ENCODE data around the gene KRT17. TPM values are rescaled to one million over a fixed set of nuclear protein-coding genes. Genes with fewer than 3 reads are reported as not detected.

The KRT17 gene
- total RNA-seq, 1 donor from 2014 or later = 14.8 TPM

DNA sequence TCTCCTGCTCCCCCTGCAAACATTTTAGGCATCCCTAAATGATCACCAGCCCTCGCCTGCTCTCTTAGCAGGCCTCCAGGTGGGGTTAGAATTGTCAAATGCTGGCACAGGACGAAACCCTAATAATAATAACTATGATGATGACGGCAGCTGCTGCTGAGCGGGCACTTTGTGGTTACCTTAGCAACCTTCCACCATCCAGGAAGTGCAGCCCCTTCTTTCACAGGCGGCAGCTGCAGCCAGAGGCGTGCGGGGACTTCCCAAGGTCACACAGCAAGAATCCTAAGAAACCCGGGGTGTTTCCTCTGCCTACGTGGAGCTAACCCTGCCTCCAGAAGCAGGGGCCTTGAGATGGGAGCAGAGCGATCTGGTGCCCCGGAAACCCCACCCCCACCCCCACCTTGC lies 41.9 kb upstream of the KRT17 start:
- intact Hi-C loops (cut with DNase I) = loop anchor here (1.0 to 10.0 kb wide), 5 partner anchors 18 to 1021 kb away; partner anchors contain the start of gene SMARCE1
- DNase-seq (ENCODE audit: low spot score in 2 of 2) = peak in 1 of 2 donors; percentile 66
- H3K4me1 ChIP-seq = peaks cover 0 to 14% of the 10 kb centered on the region in 2 donors
- peak overlapping the region; percentile 82 to 85 for H3K27ac ChIP-seq
- no peaks in the 10 kb centered on the region for H3K27me3 ChIP-seq
- TF ChIP-seq, protein P1, sequence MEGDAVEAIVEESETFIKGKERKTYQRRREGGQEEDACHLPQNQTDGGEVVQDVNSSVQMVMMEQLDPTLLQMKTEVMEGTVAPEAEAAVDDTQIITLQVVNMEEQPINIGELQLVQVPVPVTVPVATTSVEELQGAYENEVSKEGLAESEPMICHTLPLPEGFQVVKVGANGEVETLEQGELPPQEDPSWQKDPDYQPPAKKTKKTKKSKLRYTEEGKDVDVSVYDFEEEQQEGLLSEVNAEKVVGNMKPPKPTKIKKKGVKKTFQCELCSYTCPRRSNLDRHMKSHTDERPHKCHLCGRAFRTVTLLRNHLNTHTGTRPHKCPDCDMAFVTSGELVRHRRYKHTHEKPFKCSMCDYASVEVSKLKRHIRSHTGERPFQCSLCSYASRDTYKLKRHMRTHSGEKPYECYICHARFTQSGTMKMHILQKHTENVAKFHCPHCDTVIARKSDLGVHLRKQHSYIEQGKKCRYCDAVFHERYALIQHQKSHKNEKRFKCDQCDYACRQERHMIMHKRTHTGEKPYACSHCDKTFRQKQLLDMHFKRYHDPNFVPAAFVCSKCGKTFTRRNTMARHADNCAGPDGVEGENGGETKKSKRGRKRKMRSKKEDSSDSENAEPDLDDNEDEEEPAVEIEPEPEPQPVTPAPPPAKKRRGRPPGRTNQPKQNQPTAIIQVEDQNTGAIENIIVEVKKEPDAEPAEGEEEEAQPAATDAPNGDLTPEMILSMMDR (IDR thresholded peaks at IDR 0.05) = no peak
- H3K36me3 ChIP-seq = no peaks in the 10 kb centered on the region
- peak overlapping the region; percentile 52 to 72 for H3K4me3 ChIP-seq
- no peaks in the 10 kb centered on the region for H3K9me3 ChIP-seq

DNA sequence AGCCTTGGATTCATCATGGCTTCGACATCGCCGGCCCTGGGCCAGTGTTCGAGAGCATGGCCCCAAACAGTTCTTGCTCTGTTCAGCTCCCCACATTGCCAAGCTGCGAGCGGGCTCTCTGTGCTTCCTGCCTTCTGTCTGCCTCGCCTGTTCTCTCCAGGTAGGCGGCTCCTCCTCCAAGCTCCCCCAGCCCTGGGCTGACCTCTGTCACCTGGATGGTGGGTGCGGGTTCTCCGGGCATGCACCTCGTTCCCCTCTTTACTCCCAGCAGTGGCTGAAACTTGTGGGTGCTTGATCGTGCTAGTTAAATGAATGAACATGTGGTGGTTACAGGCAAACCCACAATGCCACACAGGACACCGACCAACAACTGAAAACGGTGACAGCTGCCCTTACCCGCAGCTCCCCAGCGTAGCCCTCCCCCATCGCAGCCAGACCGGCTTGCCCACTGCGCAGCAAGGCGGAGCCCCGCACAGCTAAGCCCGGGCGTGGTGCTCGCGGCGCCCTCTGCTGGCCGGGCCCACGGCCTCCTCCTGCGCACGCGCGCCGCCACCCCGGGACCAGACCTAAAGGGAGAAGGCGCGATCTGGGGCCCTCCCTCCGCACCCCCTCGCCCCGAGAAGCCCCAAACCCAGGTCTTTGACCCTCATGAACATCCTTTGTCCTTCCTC lies 41.3 kb upstream of the KRT17 start:
- no peaks in the 10 kb centered on the region for H3K27me3 ChIP-seq

DNA sequence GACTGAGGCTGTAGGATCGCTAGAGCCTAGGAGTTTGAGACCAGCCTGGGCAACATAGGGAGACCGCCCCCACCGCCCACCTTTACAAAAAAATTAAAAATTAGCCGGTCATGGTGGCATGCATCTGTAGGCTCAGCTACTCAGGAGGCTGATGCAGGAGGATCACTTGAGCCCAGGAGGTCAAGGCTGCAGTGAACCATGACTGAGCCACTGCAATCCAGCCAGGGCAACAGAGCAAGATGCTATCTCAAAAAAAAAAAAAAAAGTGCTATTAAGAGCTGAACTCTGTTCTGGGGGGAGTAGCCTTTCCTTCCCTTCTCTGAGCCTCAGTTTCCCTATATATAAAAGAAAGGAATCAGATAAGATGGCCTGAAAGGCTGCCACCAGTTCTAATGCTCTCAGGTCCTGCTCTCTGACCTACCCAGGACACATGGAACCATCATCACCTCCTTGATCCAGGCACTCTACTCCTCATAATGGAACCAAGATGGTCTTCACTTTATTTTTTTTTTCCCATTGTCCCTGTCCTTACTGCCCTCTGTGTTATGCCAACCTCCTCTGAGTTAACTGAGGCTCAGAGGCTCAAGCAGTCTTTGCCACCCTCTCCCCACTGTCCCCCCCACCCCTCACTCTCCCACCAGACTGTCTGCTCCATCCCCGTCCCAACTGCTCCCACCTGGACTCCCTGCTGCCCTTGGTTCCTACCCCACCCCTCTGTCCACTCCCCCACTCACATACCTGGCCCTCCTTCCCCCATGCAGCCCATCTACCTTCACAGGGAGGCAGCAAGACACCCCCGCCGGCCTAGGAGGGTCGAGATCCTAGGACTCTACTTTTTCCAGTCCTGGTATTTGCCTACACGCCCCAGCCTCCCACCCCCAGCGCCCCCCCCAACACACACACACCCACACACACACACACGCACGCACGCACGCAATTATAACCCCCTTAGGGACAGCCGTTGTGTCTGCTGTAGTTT lies 40.5 kb upstream of the KRT17 start:
- Histone ChIP-seq H3K27ac (no peak overlapping the region), H3K27me3 (no peaks in the 10 kb centered on the region), H3K4me1 (peaks cover 0 to 14% of the 10 kb centered on the region in 2 donors), H3K9me3 (no peaks in the 10 kb centered on the region), H3K4me3 (peak overlapping the region; percentile 52 to 72), H3K36me3 (no peaks in the 10 kb centered on the region)
- TF ChIP-seq, protein P1 (IDR thresholded peaks at IDR 0.05) = no peak
- intact Hi-C loops (cut with DNase I) = loop anchor here (5.0 to 10.0 kb wide), 2 partner anchors 848 to 1020 kb away; partner anchors contain the start of gene SMARCE1
- no peak for DNase-seq (ENCODE audit: low spot score in 2 of 2)

More for the DNA sequence above, 41.3 kb upstream of the KRT17 start:
- Histone ChIP-seq H3K4me3 (peak overlapping the region; percentile 52 to 72), H3K27ac (peak overlapping the region; percentile 82 to 85), H3K4me1 (peaks cover 0 to 14% of the 10 kb centered on the region in 2 donors), H3K36me3 (no peaks in the 10 kb centered on the region), H3K9me3 (no peaks in the 10 kb centered on the region)
- TF ChIP-seq, protein P1 (IDR thresholded peaks at IDR 0.05) = peak; percentile 94 to 96 (median 95)
- peak; percentile 38 to 93 for DNase-seq (ENCODE audit: low spot score in 2 of 2)
- intact Hi-C loops (cut with DNase I) = loop anchor here (1.0 to 10.0 kb wide), 5 partner anchors 17 to 1021 kb away; partner anchors contain the start of gene SMARCE1

GRCh38 chr17:41664172-41664457 lies 39.7 kb upstream of the KRT17 start:
- Histone ChIP-seq H3K4me3 (no peak overlapping the region), H3K27me3 (no peaks in the 10 kb centered on the region), H3K36me3 (no peaks in the 10 kb centered on the region), H3K4me1 (peaks cover 0 to 14% of the 10 kb centered on the region in 2 donors), H3K9me3 (no peaks in the 10 kb centered on the region), H3K27ac (no peak overlapping the region)
- intact Hi-C loops (cut with DNase I) = loop anchor here (10.0 kb wide), 1 partner anchor 1019 kb away; the partner anchor contains the start of gene SMARCE1
- no peak for DNase-seq (ENCODE audit: low spot score in 2 of 2)
- TF ChIP-seq, protein P1 (IDR thresholded peaks at IDR 0.05) = no peak

DNA sequence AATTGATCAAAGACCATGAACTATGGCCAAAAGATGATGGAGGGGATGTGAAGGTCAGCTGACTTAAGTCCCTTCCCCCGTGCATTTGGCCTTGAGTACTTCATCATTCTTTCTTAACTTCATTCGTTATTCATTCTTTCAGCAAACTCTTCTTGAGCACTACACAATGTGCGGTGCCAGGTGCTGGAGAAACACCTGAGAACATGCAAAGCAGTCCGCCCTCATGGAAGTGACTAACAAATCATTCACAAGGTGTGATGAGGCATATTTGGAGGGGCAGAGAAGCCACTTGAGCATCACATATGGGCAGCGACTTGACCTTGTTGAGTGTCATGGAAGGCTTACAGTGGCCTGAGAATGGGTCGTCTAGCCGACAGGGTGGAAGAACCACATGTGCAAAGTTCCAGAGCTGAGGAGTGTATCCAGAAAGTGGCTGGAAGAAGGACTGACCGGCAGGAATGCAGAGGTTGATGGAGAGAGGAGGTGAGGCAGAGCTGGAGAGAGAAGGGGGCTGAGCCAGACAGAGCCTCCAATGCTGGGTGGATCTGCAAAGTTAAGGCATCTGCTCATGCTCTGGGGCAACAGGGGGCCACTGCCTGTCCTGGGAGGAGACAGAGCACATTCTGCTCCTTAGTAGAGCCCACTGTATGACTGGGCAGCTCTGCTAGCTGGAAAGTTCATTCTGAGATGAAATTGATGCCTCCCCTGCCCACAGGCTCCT lies 39.2 kb upstream of the KRT17 start:
- intact Hi-C loops (cut with DNase I) = loop anchor here (10.0 kb wide), 1 partner anchor 1019 kb away; the partner anchor contains the start of gene SMARCE1
- Histone ChIP-seq H3K36me3 (no peaks in the 10 kb centered on the region), H3K4me1 (peaks cover 0 to 14% of the 10 kb centered on the region in 2 donors), H3K4me3 (no peak overlapping the region), H3K9me3 (no peaks in the 10 kb centered on the region), H3K27ac (no peak overlapping the region), H3K27me3 (no peaks in the 10 kb centered on the region)
- no peak for DNase-seq (ENCODE audit: low spot score in 2 of 2)
- TF ChIP-seq, protein P1 (IDR thresholded peaks at IDR 0.05) = no peak
